Measurements from ENCODE around the gene NCOR1.
A peak's percentile ranks its signal among the peaks of the same experiment; 100 is the strongest.
"Not testable (repeated sequence)": the region's sequence is repeated elsewhere in the genome, so short reads cannot be mapped to it uniquely, and the experiment has no call there.

The NCOR1 gene

GRCh38 chr17:16083223-16083622, 132.1 kb downstream of the NCOR1 start:
- DNase-seq: no peak

GRCh38 chr17:16081507-16082087, 133.7 kb downstream of the NCOR1 start:
- DNase-seq: no peak

- no peak for DNase-seq
These were observed 135.0 kb downstream of the NCOR1 start for GRCh38 chr17:16080366-16080765.

GRCh38 chr17:16075949-16076348, 139.4 kb downstream of the NCOR1 start:
- no peak for DNase-seq

- no peak for DNase-seq
These were observed 140.9 kb downstream of the NCOR1 start for GRCh38 chr17:16074423-16074822.

- no peak for DNase-seq
These were observed 141.5 kb downstream of the NCOR1 start for GRCh38 chr17:16073845-16074244.

- DNase-seq: no peak
These were observed 143.3 kb downstream of the NCOR1 start for GRCh38 chr17:16072031-16072430.

GRCh38 chr17:16068323-16068722, 147.0 kb downstream of the NCOR1 start:
- no peak for DNase-seq

GRCh38 chr17:16066125-16066524, 149.2 kb downstream of the NCOR1 start:
- DNase-seq: no peak

- DNase-seq: no peak
These were observed 153.7 kb downstream of the NCOR1 start for GRCh38 chr17:16061631-16062030.

- DNase-seq: not testable (repeated sequence)
These were observed 160.2 kb downstream of the NCOR1 start for GRCh38 chr17:16055139-16055538.

- no peak for DNase-seq
These were observed 162.8 kb downstream of the NCOR1 start for GRCh38 chr17:16052486-16052885.

GRCh38 chr17:16050844-16051243, 164.5 kb downstream of the NCOR1 start:
- DNase-seq: no peak

GRCh38 chr17:16048811-16049449, 166.4 kb downstream of the NCOR1 start:
- no peak for DNase-seq

GRCh38 chr17:16046966-16047365, 168.4 kb downstream of the NCOR1 start:
- no peak for DNase-seq

- DNase-seq: no peak
These were observed 170.8 kb downstream of the NCOR1 start for GRCh38 chr17:16044487-16044886.

- DNase-seq: no peak
These were observed 174.6 kb downstream of the NCOR1 start for GRCh38 chr17:16040710-16041251.

- DNase-seq: no peak
These were observed 177.7 kb downstream of the NCOR1 start for GRCh38 chr17:16037636-16038035.

GRCh38 chr17:16036261-16036660, 179.1 kb downstream of the NCOR1 start:
- no peak for DNase-seq

- DNase-seq: no peak
These were observed 181.5 kb downstream of the NCOR1 start for GRCh38 chr17:16033729-16034349.

- DNase-seq: peak in 1 of 2 donors; percentile 86
These were observed 187.4 kb downstream of the NCOR1 start for GRCh38 chr17:16027708-16028584.

- no peak for DNase-seq
These were observed 188.4 kb downstream of the NCOR1 start for GRCh38 chr17:16026895-16027294.

GRCh38 chr17:16025202-16025601, 190.1 kb downstream of the NCOR1 start:
- DNase-seq: no peak

Measured in bone marrow (tissue), 2 donors.